Esophagus muscularis mucosa (tissue), 4 donors: ENCODE data around the gene SLC12A7. TPM values are rescaled to one million over a fixed set of nuclear protein-coding genes. Genes with fewer than 3 reads are reported as not detected.

ENCODE experiments used
- DNase-seq: peaks from one replicate; pipeline ENCODE4 v3.0.0-alpha.2; 2017; ENCODE audit errors: extremely low spot score
- H3K27ac ChIP-seq, 4 donors: fragments of 200-600 bp; sonication (generic); replicated peaks in 1 of 4; 1 replicate in 3 of 4; 2 replicates in 1 of 4; pipeline ENCODE4 v1.5.1; 2016 to 2019; ENCODE audit warnings: mild to moderate bottlenecking in 1 of 4
- H3K27me3 ChIP-seq, 4 donors: fragments of 200-600 bp; sonication (generic); one replicate each; pipeline versions ENCODE4 v1.5.1 to v1.6.0; 2016 to 2019
- H3K36me3 ChIP-seq, 4 donors: fragments of 200-600 bp; sonication (generic); one replicate each; pipeline ENCODE4 v1.5.1; 2016 to 2019
- H3K4me1 ChIP-seq, 4 donors: fragments of 200-600 bp; sonication (generic); one replicate each; pipeline ENCODE4 v1.5.1; 2016 to 2019
- H3K4me3 ChIP-seq, 4 donors: fragments of 200-600 bp; sonication (generic); 1 replicate in 2 of 4; 2 replicates in 2 of 4; pipeline ENCODE4 v1.5.1; 2016 to 2019; ENCODE audit warnings: mild to moderate bottlenecking in 4 of 4, moderate library complexity in 1 of 4
- H3K9me3 ChIP-seq, 4 donors: fragments of 200-600 bp; sonication (generic); 1 replicate in 3 of 4; 2 replicates in 1 of 4; pipeline ENCODE4 v1.5.1; 2016 to 2019
- CTCF ChIP-seq, 3 experiments: fragments of 200-600 bp in 2 of 3; fragments of 450-650 bp in 1 of 3; sonication (generic) in 2 of 3; IDR thresholded peaks; one replicate each; pipeline ENCODE4 v1.5.1; 2017 to 2019; ENCODE audit warnings: antibody characterized with exemption in 3 of 3, mild to moderate bottlenecking in 2 of 3, moderate library complexity in 1 of 3
- EP300 ChIP-seq: sonication (generic); formaldehyde crosslinking; IDR thresholded peaks from one replicate; pipeline ENCODE4 v1.6.1; 2017; ENCODE audit warnings: antibody characterized with exemption
- POLR2A ChIP-seq: fragments of 450-650 bp; IDR thresholded peaks from one replicate; pipeline ENCODE4 v1.6.1; 2017; ENCODE audit warnings: antibody characterized with exemption, moderate library complexity, mild to moderate bottlenecking, low read depth
- POLR2AphosphoS5 ChIP-seq, 2 donors: sonication (generic); formaldehyde crosslinking; IDR thresholded peaks; one replicate each; pipeline ENCODE4 v1.6.1; 2017; ENCODE audit warnings: antibody characterized with exemption in 2 of 2
- WGBS: methylation state at CpG from one replicate; pipeline ENCODE4 v1.1.5; 2018; 5-methylcytosine and 5-hydroxymethylcytosine counted together
- intact Hi-C: fragments of 100-400 bp; cut with DNase I; formaldehyde crosslinking; loops from one replicate; pipeline ENCODE4 v1.15.1; 2023
- total RNA-seq, 4 donors: library from RNA; depleted of rRNA; stranded (reverse); fragments of >200 nt; gene quantifications; one replicate each; pipeline versions ENCODE4 v1.1.0 to v1.2.1, GENCODE V29; 2016

The SLC12A7 gene
- total RNA-seq, 4 donors from 2014 or later: 21.6 to 35.8 (median 25.4) TPM

GRCh38 chr5:1017691-1018455 lies 94.0 kb downstream of the SLC12A7 start:
- DNase-seq: no peak
- H3K27me3 ChIP-seq: peaks cover 0 to 10% (median 0%) of the 10 kb centered on the region in 4 donors
- WGBS: 95% methylated on average over 13 of the region's 19 CpGs
- no peaks in the 10 kb centered on the region for H3K4me1 ChIP-seq
- H3K9me3 ChIP-seq: no peaks in the 10 kb centered on the region
- H3K4me3 ChIP-seq: no peak overlapping the region
- no peaks in the 10 kb centered on the region for H3K36me3 ChIP-seq
- H3K27ac ChIP-seq: no peak overlapping the region
- intact Hi-C loops: no loop called here
- TF ChIP-seq POLR2AphosphoS5 (IDR thresholded peaks at IDR 0.05) (no peak), CTCF (IDR thresholded peaks at IDR 0.05) (no peak), POLR2A (no peak), EP300 (no peak)

- Histone ChIP-seq H3K9me3 (no peaks in the 10 kb centered on the region), H3K27me3 (peaks cover 0 to 18% (median 0%) of the 10 kb centered on the region in 4 donors), H3K4me3 (no peak overlapping the region), H3K27ac (no peak overlapping the region), H3K36me3 (no peaks in the 10 kb centered on the region), H3K4me1 (no peaks in the 10 kb centered on the region)
- DNase-seq: no peak
- 76% methylated on average over 10 of the region's 12 CpGs for WGBS
- no peak for TF ChIP-seq POLR2A
- TF ChIP-seq POLR2AphosphoS5 (IDR thresholded peaks at IDR 0.05): no peak
- TF ChIP-seq EP300: no peak
- no peak for TF ChIP-seq CTCF (IDR thresholded peaks at IDR 0.05)
- intact Hi-C loops: no loop called here
Measured at GRCh38 chr5:1017056-1017455, 94.8 kb downstream of the SLC12A7 start.

GRCh38 chr5:1016476-1016875 lies 95.4 kb downstream of the SLC12A7 start:
- 75% methylated on average over 16 of the region's 16 CpGs for WGBS
- H3K27ac ChIP-seq: no peak overlapping the region
- TF ChIP-seq POLR2A: no peak
- TF ChIP-seq EP300: no peak
- TF ChIP-seq CTCF (IDR thresholded peaks at IDR 0.05): no peak
- TF ChIP-seq POLR2AphosphoS5 (IDR thresholded peaks at IDR 0.05): no peak
- H3K36me3 ChIP-seq: no peaks in the 10 kb centered on the region
- no peak for DNase-seq
- no peak overlapping the region for H3K4me3 ChIP-seq
- peaks cover 0 to 24% (median 0%) of the 10 kb centered on the region in 4 donors for H3K27me3 ChIP-seq
- no peaks in the 10 kb centered on the region for H3K4me1 ChIP-seq
- H3K9me3 ChIP-seq: no peaks in the 10 kb centered on the region
- intact Hi-C loops: no loop called here

GRCh38 chr5:1016036-1016435 lies 95.8 kb downstream of the SLC12A7 start:
- no peak overlapping the region for H3K4me3 ChIP-seq
- intact Hi-C loops: no loop called here
- WGBS: 90% methylated on average over 8 of the region's 19 CpGs

More at GRCh38 chr5:1016036-1016435, 95.8 kb downstream of the SLC12A7 start:
- Histone ChIP-seq H3K36me3 (no peaks in the 10 kb centered on the region), H3K9me3 (no peaks in the 10 kb centered on the region), H3K27ac (no peak overlapping the region), H3K27me3 (peaks cover 0 to 28% (median 0%) of the 10 kb centered on the region in 4 donors), H3K4me1 (peaks cover 0 to under 1% (median 0%) of the 10 kb centered on the region in 4 donors)
- DNase-seq: no peak
- no peak for TF ChIP-seq POLR2A
- no peak for TF ChIP-seq POLR2AphosphoS5 (IDR thresholded peaks at IDR 0.05)
- no peak for TF ChIP-seq CTCF (IDR thresholded peaks at IDR 0.05)
- TF ChIP-seq EP300: no peak
